Uterus (tissue), 2 donors: ENCODE results near the gene KDM4C.
"Not testable (repeated sequence)": the region's sequence is repeated elsewhere in the genome, so short reads cannot be mapped to it uniquely, and the experiment has no call there.

ENCODE experiments used
- POLR2A ChIP-seq, 2 donors: fragments of 450-650 bp; IDR thresholded peaks; one replicate each; pipeline ENCODE4 v1.6.1; 2016; ENCODE audit warnings: antibody characterized with exemption in 2 of 2, mild to moderate bottlenecking in 1 of 2, moderate library complexity in 1 of 2
- TF ChIP-seq, protein P1 (sequence below), 4 experiments: fragments of 200-600 bp in 2 of 4; fragments of 450-650 bp in 2 of 4; sonication (generic) in 2 of 4; IDR thresholded peaks; one replicate each; pipeline ENCODE4 v1.5.1; 2016 to 2019; ENCODE audit warnings: antibody characterized with exemption in 4 of 4, mild to moderate bottlenecking in 2 of 4, moderate library complexity in 1 of 4

DNA sequence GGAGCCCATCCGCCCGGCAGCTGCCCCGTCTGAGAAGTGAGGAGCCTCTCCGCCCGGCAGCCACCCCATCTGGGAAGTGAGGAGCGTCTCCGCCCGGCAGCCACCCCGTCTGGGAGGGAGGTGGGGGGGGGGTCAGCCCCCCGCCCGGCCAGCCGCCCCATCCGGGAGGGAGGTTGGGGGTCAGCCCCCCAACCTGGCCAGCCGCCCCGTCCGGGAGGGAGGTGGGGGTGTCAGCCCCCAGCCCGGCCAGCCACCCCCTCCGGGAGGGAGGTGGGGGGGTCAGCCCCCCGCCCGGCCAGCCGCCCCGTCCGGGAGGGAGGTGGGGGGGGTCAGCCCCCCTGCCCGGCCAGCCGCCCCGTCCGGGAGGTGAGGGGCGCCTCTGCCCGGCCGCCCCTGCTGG, 49.9 kb downstream of the KDM4C start:
- TF ChIP-seq, protein P1, sequence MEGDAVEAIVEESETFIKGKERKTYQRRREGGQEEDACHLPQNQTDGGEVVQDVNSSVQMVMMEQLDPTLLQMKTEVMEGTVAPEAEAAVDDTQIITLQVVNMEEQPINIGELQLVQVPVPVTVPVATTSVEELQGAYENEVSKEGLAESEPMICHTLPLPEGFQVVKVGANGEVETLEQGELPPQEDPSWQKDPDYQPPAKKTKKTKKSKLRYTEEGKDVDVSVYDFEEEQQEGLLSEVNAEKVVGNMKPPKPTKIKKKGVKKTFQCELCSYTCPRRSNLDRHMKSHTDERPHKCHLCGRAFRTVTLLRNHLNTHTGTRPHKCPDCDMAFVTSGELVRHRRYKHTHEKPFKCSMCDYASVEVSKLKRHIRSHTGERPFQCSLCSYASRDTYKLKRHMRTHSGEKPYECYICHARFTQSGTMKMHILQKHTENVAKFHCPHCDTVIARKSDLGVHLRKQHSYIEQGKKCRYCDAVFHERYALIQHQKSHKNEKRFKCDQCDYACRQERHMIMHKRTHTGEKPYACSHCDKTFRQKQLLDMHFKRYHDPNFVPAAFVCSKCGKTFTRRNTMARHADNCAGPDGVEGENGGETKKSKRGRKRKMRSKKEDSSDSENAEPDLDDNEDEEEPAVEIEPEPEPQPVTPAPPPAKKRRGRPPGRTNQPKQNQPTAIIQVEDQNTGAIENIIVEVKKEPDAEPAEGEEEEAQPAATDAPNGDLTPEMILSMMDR (IDR thresholded peaks at IDR 0.05) = not testable (repeated sequence)
- not testable (repeated sequence) for TF ChIP-seq POLR2A (IDR thresholded peaks at IDR 0.05)
